Esophagus muscularis mucosa (tissue), 3 donors: ENCODE measurements around the gene KCND3.

ENCODE experiments used
- POLR2A ChIP-seq: fragments of 450-650 bp; IDR thresholded peaks from one replicate; pipeline ENCODE4 v1.6.1; 2017; ENCODE audit warnings: antibody characterized with exemption, moderate library complexity, mild to moderate bottlenecking, low read depth
- POLR2AphosphoS5 ChIP-seq, 2 donors: sonication (generic); formaldehyde crosslinking; IDR thresholded peaks; one replicate each; pipeline ENCODE4 v1.6.1; 2017; ENCODE audit warnings: antibody characterized with exemption in 2 of 2
- TF ChIP-seq, protein P1 (sequence below), 3 experiments: fragments of 200-600 bp in 2 of 3; fragments of 450-650 bp in 1 of 3; sonication (generic) in 2 of 3; IDR thresholded peaks; one replicate each; pipeline ENCODE4 v1.5.1; 2017 to 2019; ENCODE audit warnings: antibody characterized with exemption in 3 of 3, mild to moderate bottlenecking in 2 of 3, moderate library complexity in 1 of 3

DNA sequence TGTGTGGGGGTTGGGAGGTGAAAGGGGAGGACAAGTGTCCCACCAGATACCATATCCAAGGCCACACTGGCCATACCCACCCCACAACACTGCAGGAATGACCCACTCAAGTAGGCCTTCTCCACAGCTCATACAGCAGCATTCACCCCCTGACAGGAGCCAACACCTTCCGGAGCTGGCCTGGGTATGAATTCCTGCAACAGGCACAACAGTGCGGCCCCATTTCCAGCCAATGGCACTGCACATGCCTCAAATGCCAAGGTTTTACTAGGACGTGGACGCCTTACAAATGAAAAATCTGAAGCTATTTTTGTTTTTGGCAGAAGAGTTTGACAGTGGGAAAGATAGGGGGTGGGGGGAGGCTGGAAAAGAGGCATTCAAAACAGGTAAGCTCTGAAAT is 2.0 kb downstream of the KCND3 start:
- TF ChIP-seq POLR2A, result no peak
- TF ChIP-seq, protein P1, sequence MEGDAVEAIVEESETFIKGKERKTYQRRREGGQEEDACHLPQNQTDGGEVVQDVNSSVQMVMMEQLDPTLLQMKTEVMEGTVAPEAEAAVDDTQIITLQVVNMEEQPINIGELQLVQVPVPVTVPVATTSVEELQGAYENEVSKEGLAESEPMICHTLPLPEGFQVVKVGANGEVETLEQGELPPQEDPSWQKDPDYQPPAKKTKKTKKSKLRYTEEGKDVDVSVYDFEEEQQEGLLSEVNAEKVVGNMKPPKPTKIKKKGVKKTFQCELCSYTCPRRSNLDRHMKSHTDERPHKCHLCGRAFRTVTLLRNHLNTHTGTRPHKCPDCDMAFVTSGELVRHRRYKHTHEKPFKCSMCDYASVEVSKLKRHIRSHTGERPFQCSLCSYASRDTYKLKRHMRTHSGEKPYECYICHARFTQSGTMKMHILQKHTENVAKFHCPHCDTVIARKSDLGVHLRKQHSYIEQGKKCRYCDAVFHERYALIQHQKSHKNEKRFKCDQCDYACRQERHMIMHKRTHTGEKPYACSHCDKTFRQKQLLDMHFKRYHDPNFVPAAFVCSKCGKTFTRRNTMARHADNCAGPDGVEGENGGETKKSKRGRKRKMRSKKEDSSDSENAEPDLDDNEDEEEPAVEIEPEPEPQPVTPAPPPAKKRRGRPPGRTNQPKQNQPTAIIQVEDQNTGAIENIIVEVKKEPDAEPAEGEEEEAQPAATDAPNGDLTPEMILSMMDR (IDR thresholded peaks at IDR 0.05), result no peak
- TF ChIP-seq POLR2AphosphoS5 (IDR thresholded peaks at IDR 0.05), result peak in 1 of 2 donors; percentile 70
